HepG2 (cell line): ENCODE results near the gene PRKD2. TPM values are rescaled to one million over a fixed set of nuclear protein-coding genes. Genes with fewer than 3 reads are reported as not detected.

Experiments
- AGO2 ChIP-seq: fragments of 200-400 bp; formaldehyde crosslinking; optimal IDR thresholded peaks from 2 replicates; pipeline ENCODE3; 2017; ENCODE audit warnings: mild to moderate bottlenecking, low read depth, low read length, moderate library complexity
- ATF1 ChIP-seq: IDR thresholded peaks from 2 replicates; pipeline ENCODE4 v1.6.1; 2016; ENCODE audit warnings: mild to moderate bottlenecking, control low read depth
- E2F2 ChIP-seq: sonication (generic); formaldehyde crosslinking; IDR thresholded peaks from 2 replicates; pipeline ENCODE4 v1.4.0; 2020; ENCODE audit warnings: missing genetic modification reagents, borderline replicate concordance
- FOXO1 ChIP-seq: sonication (generic); formaldehyde crosslinking; IDR thresholded peaks from 2 replicates; pipeline ENCODE4 v1.4.0; 2020; ENCODE audit warnings: missing genetic modification reagents
- HINFP ChIP-seq: sonication (generic); formaldehyde crosslinking; IDR thresholded peaks from 2 replicates; pipeline ENCODE4 v1.4.0; 2020; ENCODE audit warnings: low read depth, mild to moderate bottlenecking, missing genetic modification reagents
- IRF1 ChIP-seq: sonication (generic); formaldehyde crosslinking; IDR thresholded peaks from 2 replicates; pipeline ENCODE4 v1.4.0; 2020; ENCODE audit warnings: low read depth, mild to moderate bottlenecking, missing genetic modification reagents
- KAT8 ChIP-seq: IDR thresholded peaks from 2 replicates; pipeline ENCODE4 v1.6.1; 2016; ENCODE audit warnings: missing genetic modification reagents, missing compliant biosample characterization
- KLF13 ChIP-seq: sonication (generic); formaldehyde crosslinking; IDR thresholded peaks from 2 replicates; pipeline ENCODE4 v1.4.0; 2020; ENCODE audit warnings: mild to moderate bottlenecking, missing genetic modification reagents
- MAX ChIP-seq: IDR thresholded peaks from 2 replicates; pipeline ENCODE4 v1.6.1; 2012; ENCODE audit warnings: inconsistent platforms
- MXD3 ChIP-seq: IDR thresholded peaks from 2 replicates; pipeline ENCODE4 v1.6.1; 2016; ENCODE audit warnings: mild to moderate bottlenecking, missing biosample characterization, missing genetic modification reagents
- PBX2 ChIP-seq: IDR thresholded peaks from 2 replicates; pipeline ENCODE4 v1.6.1; 2016; ENCODE audit warnings: control low read depth
- PRMT3 ChIP-seq: sonication (generic); formaldehyde crosslinking; IDR thresholded peaks from 2 replicates; pipeline ENCODE4 v1.8.1; 2022; ENCODE audit warnings: low read depth, mild to moderate bottlenecking, moderate library complexity, missing genetic modification reagents, borderline replicate concordance
- RARG ChIP-seq: sonication (generic); formaldehyde crosslinking; IDR thresholded peaks from 2 replicates; pipeline ENCODE4 v1.4.0; 2020; ENCODE audit warnings: low read depth, mild to moderate bottlenecking, missing genetic modification reagents
- REST ChIP-seq, 2 experiments: IDR thresholded peaks; 2 replicates each; pipeline ENCODE4 v1.6.1; 2011 to 2012; ENCODE audit warnings: low read length in 2 of 2, borderline replicate concordance in 1 of 2, low read depth in 1 of 2, mild to moderate bottlenecking in 1 of 2, moderate library complexity in 1 of 2
- TFDP1 ChIP-seq: IDR thresholded peaks from 2 replicates; pipeline ENCODE4 v1.6.1; 2016; ENCODE audit warnings: missing compliant biosample characterization, missing genetic modification reagents, borderline replicate concordance
- YEATS4 ChIP-seq: sonication (generic); formaldehyde crosslinking; IDR thresholded peaks from 2 replicates; pipeline ENCODE4 v1.4.0; 2020; ENCODE audit warnings: missing genetic modification reagents, borderline replicate concordance
- ZFP62 ChIP-seq: sonication (generic); formaldehyde crosslinking; IDR thresholded peaks from 2 replicates; pipeline ENCODE4 v1.4.0; 2020; ENCODE audit warnings: missing genetic modification reagents
- ZNF530 ChIP-seq: sonication (generic); formaldehyde crosslinking; IDR thresholded peaks from 2 replicates; pipeline ENCODE4 v1.5.0; 2020; ENCODE audit warnings: low read depth, mild to moderate bottlenecking, missing genetic modification reagents
- ZNF670 ChIP-seq: sonication (generic); formaldehyde crosslinking; IDR thresholded peaks from 2 replicates; pipeline ENCODE4 v1.8.0; 2022; ENCODE audit warnings: mild to moderate bottlenecking, missing genetic modification reagents, borderline replicate concordance
- ZNF782 ChIP-seq: sonication (generic); formaldehyde crosslinking; IDR thresholded peaks from 2 replicates; pipeline ENCODE4 v1.4.0; 2020; ENCODE audit warnings: missing genetic modification reagents, mild to moderate bottlenecking, borderline replicate concordance
- polyA plus RNA-seq, 8 experiments: library from polyadenylated mRNA; depleted of rRNA in 3 of 8; stranded (reverse) in 7 of 8; unstranded in 1 of 8; fragments of >200 nt; fragmentation: Illumina TruSeq in 4 of 8; extraction: Trizol in 4 of 8; gene quantifications; 2 replicates each; pipeline versions ENCODE4 v1.2.1 to v1.2.3, GENCODE V29; 2011 to 2016; ENCODE audit warnings: low read depth in 4 of 8, missing spikeins in 1 of 8, mixed read lengths in 1 of 8; ENCODE audit not compliant: insufficient read depth in 1 of 8
- total RNA-seq, 5 experiments: library from RNA; depleted of rRNA; stranded (reverse); fragments of >200 nt; fragmentation: Illumina TruSeq; extraction: Trizol; gene quantifications; 2 replicates each; pipeline ENCODE4 v1.2.3, GENCODE V29; 2016; ENCODE audit warnings: low read depth in 1 of 5

The PRKD2 gene
- total and polyA plus RNA-seq, 2 of the 13 experiments (the other 11 are each of a cell fraction or from before 2014, with no cell fraction given) = 6.7 to 7.3 TPM

- TF ChIP-seq REST (IDR thresholded peaks at IDR 0.05; ENCODE audit: borderline replicate concordance in 1 of 2, low read depth in 1 of 2, low read length in 2 of 2) (no peak), MXD3 (CRISPR knock-in tag) (no peak), IRF1 (CRISPR knock-in tag) (no peak), E2F2 (CRISPR knock-in tag) (no peak), MAX (peak; percentile 94), ZFP62 (no peak), ATF1 (no peak), RARG (no peak), PRMT3 (CRISPR knock-in tag) (no peak), AGO2 (no peak), ZNF670 (no peak), FOXO1 (no peak), TFDP1 (CRISPR knock-in tag) (peak; percentile 88; the same call in 1 of the 2 replicates), PBX2 (CRISPR knock-in tag) (no peak), ZNF782 (CRISPR knock-in tag) (no peak), KLF13 (CRISPR knock-in tag) (no peak), HINFP (no peak), KAT8 (peak; percentile 62; the same call in 1 of the 2 replicates), YEATS4 (CRISPR knock-in tag) (no peak), ZNF530 (CRISPR knock-in tag) (no peak)
These were observed 44.5 kb upstream of the PRKD2 start (continued) for GRCh38 chr19:46761418-46761831.
